Erythroblast (primary cell): ENCODE data around the gene PLPPR1.

Source experiments
- DNase-seq, 2 experiments: peaks; one replicate each; lab custom pipeline; 2025; lab: John Stamatoyannopoulos, UW
- GATA1 ChIP-seq: IDR thresholded peaks from 2 replicates; pipeline ENCODE4 v1.6.1; 2011; ENCODE audit warnings: low read depth, mild to moderate bottlenecking, control low read depth, low read length, moderate library complexity
- POLR2A ChIP-seq: IDR thresholded peaks from 2 replicates; pipeline ENCODE4 v1.6.1; 2011; ENCODE audit warnings: mild to moderate bottlenecking, low read length

PLPPR1 gene

GRCh38 chr9:101065930-101066329 lies 37.4 kb downstream of the PLPPR1 start:
- DNase-seq: no peak
- no peak for TF ChIP-seq GATA1
- no peak for TF ChIP-seq POLR2A

DNA sequence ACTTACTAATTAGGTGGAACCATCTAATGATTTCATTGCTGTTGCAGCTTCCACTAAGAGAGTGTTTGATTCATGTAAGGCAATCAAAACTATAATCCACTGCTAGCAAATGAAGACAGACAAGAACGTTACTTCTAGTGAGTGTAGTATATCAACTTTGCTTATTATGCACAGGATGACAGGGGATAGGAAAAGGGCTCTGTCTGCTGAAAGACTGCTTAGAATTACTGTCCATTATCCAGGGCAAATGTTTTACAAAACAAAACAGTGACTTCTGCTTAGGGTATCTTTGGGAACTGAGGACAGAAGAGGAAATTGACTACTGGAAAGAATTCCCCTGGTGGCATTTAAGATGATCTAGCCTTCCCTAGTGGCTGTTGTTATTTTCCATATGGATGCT lies 40.2 kb downstream of the PLPPR1 start:
- DNase-seq: no peak

GRCh38 chr9:101072259-101072658 lies 43.7 kb downstream of the PLPPR1 start:
- no peak for TF ChIP-seq POLR2A
- TF ChIP-seq GATA1: no peak
- DNase-seq: no peak

More for the DNA sequence above, 40.2 kb downstream of the PLPPR1 start:
- TF ChIP-seq POLR2A (no peak), GATA1 (no peak)

GRCh38 chr9:101073122-101073521 lies 44.6 kb downstream of the PLPPR1 start:
- no peak for DNase-seq
- TF ChIP-seq GATA1: no peak
- TF ChIP-seq POLR2A: no peak

GRCh38 chr9:101081641-101082040 lies 53.1 kb downstream of the PLPPR1 start:
- DNase-seq: no peak

GRCh38 chr9:101083448-101084202 lies 55.1 kb downstream of the PLPPR1 start:
- no peak for DNase-seq
- TF ChIP-seq GATA1 (no peak), POLR2A (no peak)

More at GRCh38 chr9:101081641-101082040, 53.1 kb downstream of the PLPPR1 start:
- TF ChIP-seq GATA1 (no peak), POLR2A (no peak)

GRCh38 chr9:101087426-101087825 lies 58.9 kb downstream of the PLPPR1 start:
- TF ChIP-seq POLR2A (no peak), GATA1 (no peak)
- no peak for DNase-seq

- DNase-seq: no peak
- TF ChIP-seq GATA1 (no peak), POLR2A (no peak)
Measured at GRCh38 chr9:101092922-101093321, 64.4 kb downstream of the PLPPR1 start.

- no peak for DNase-seq
- TF ChIP-seq GATA1 (no peak), POLR2A (no peak)
Measured at GRCh38 chr9:101093620-101094019, 65.1 kb downstream of the PLPPR1 start.

DNA sequence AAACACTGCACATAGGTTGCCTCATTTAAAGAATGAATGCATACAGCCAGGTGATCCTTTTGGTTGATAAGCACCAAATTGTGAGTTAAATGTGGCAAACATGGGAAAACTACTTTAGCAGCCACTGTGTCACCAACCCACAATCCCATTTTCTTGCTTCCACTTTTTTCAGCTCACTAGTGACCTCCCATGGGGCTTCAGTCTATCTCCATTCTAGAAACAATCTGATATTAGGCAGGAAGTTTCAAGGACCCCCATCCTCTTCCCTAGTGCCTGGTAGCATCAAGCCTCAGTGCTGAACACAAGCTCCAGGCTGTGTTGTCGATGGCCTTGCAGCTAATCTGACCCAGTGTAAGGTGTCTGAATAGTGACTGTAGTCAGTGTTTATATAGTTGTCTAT lies 66.2 kb downstream of the PLPPR1 start:
- DNase-seq: no peak

GRCh38 chr9:101097210-101097609 lies 68.7 kb downstream of the PLPPR1 start:
- DNase-seq: no peak

More for the DNA sequence above, 66.2 kb downstream of the PLPPR1 start:
- TF ChIP-seq POLR2A (no peak), GATA1 (no peak)

DNA sequence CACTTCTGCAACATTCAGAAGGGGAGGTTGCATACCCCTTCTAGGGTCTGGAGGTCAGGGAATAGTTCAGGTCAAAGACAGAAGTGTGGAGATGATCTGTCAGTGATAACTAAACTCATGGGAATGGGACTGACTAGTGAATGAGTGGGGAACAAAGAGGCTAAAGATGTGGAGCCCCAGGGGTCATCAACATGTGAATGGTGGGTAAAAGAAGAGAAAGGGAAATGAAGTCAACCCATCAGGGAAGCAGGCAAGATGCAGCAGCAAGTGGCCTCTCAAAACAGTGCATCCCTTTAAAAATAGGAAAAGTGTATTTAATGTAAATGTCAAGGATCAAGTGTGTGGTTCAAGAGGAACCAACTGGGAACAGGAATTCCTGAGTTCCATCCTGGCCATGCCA lies 69.9 kb downstream of the PLPPR1 start:
- no peak for DNase-seq
- TF ChIP-seq GATA1 (no peak), POLR2A (no peak)

More at GRCh38 chr9:101097210-101097609, 68.7 kb downstream of the PLPPR1 start:
- TF ChIP-seq GATA1: no peak
- no peak for TF ChIP-seq POLR2A

DNA sequence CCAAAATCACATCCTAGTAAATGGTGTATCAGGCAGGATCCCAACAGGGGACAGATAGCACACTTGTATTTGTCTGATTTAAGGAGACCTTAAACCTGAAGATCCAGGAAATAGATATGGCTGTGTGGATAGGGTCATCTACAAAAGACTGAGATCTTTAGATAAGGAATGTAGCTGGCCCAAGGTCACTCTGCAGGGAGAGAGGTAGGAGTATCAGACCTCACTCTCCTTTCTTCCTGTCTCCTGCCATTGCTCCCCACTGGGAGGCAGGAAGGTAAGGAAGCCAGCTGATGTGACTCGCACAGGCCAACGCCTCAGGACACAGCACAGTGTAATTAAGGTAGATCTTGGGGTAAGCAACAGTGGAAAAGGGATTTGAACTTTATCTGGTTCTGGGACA lies 85.8 kb downstream of the PLPPR1 start:
- no peak for TF ChIP-seq GATA1
- TF ChIP-seq POLR2A: no peak
- no peak for DNase-seq

DNA sequence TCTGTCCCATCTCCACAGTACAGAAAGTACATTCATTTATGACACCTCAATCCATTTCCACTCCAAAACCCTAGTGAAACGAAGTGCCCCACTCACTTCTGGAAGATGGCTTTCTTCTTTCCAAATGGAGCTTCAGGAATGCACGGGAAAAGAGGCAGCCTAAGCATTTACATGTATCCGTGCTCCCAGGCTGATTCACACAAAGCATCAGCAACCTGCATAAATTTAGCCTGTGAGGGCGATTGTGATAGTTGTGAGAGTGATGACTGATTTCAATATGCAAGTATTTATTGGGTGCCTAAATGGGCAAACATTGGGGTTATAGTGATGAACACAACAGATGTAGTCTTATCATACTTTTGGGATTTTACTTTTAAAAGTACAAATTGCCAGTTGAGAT lies 86.6 kb downstream of the PLPPR1 start:
- TF ChIP-seq POLR2A (no peak), GATA1 (no peak)
- DNase-seq: no peak

DNA sequence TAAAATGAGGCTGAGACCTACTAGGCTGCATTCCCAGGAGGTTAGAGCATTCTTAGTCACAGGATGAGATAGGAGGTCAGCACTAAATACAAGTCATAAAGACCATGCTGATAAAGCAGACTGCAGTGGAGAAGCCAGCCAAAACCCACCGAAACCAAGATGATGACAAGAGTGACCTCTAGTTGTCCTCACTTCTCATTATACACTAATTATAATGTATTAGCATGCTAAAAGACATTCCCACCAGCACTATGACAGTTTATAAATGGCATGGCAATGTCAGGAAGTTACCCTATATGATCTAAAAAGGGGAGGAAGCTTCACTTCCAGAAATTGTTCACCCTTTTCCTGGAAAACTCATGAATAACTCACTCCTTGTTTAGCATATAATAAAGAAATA lies 88.6 kb downstream of the PLPPR1 start:
- DNase-seq: no peak
- TF ChIP-seq POLR2A: no peak
- no peak for TF ChIP-seq GATA1
